ENCODE data around the gene ACP1.
A peak's percentile ranks its signal among the peaks of the same experiment; 100 is the strongest.

ACP1 gene

DNA sequence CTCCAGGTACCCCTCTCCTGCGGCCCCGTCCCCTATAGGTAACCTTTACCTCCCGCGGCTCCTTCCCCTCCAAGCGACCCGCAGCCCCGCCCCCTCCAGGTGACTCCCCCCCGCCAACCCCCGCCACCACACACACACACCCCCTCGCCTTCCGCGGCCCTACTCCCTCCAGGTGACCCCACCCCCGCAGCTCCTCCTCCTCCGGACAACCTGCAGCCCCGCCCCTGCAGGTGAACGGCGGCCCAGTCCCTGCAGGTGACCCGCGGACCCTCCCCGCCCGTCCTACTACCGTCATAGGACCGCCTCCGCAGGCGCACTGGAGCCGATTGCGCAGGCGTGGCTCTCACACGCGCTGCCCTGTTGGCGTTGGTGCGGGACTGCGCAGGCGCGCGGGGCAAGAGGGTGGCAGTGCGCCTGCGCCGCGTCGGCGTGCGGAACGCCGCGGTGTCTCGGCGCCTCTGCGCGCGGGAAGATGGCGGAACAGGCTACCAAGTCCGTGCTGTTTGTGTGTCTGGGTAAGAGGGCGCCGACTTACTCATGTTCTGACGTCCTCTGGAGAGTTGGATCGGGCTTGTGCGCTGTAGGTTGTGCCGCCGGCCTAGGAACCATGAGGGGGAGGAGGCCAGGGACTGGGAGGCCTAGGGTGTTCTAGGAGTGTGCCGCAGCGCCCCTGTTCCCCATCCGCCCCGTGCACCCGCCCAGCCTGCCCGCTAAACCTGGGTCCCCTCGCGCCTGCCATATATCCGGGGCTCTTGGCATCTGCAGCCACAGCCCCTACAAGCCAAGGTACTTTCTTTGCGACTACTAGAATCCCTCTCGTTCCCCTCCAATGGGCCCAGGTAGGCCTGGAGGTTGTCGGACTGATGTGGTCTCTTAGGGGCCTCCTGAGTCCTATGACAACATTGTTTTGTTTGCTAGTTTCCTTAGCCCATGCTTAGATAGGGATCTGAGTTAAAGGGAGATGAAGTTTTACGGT lies at the start of gene ACP1:
Gene ACP1 (plus strand): TSS at position 455 of the 976 bp plus-strand sequence. CDS start 18 bp downstream, at position 473.
- peak; percentile 93 for DNase-seq

DNA sequence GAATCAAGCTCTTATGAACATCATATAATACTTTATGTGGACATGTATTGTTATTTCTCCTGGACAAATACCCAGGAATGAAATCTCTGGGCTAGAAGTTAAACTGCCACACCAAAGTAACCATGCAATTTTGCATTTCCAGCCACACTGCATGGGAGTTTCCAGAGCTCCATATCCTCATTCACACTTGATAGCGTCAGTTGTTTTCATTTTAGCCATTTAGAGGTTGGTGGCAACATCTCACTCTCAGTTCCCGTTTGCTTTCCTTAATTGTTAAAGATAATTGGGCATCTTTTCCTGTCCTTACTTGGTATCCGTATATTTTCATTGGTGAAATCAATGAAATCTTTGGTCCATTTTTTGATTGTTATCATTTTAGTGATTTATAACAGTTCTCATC lies 48.7 kb upstream of the ACP1 start:
- DNase-seq, result no peak

DNA sequence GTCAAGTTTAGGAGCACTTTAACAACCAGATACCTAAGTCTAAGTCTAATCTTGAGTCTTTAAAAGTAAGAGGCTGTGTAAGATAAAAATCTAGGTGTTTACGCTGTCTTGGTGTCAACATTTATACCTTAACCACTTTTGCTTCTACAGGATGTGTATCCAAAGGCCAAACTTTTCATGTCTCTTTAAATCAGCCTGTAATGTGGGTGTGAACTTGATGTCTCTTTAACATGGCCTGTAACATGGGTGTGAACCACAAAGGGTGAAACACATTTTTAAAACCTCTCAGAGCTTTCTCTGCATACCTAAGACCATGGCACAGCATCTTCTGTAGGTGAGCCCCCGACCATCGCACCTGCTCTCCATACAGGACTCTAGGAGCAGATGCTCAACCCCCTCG lies 41.3 kb upstream of the ACP1 start:
- no peak for DNase-seq

DNA sequence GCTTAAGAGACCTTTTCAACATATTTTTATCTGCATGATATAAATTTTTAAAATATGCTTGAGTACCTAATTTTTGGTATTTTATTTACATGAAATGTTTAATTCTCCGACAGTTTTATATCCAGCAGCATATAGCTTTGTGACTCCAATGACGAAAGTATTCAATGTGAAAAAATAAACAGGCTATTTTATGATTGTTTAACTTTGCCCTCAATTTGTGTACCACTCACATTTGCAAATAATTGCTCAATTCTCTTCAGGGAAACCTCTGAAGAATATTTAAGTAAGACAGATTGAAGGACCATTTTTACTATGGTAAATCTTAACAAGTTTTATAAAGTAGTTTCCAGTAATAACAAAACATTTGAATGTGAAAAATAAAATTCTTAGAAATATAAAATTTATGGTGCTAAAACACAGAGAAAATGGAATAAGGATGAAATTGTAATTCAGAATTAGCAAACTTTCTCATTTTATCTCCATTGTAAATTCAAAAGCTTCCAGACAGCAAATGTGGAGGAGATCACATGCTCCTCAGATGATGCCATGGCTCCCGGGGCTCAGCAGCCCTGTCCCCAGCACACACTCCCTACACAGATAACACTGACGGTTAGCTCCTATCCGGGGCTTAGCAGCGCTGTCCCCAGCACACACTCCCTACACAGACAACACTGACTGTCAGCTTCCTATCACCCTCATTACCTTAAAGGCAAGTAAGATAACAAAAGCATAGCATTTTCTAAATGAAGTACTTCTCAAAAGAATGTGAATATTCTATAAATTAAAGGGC lies 40.6 kb upstream of the ACP1 start:
- peak; percentile 63 for DNase-seq

DNA sequence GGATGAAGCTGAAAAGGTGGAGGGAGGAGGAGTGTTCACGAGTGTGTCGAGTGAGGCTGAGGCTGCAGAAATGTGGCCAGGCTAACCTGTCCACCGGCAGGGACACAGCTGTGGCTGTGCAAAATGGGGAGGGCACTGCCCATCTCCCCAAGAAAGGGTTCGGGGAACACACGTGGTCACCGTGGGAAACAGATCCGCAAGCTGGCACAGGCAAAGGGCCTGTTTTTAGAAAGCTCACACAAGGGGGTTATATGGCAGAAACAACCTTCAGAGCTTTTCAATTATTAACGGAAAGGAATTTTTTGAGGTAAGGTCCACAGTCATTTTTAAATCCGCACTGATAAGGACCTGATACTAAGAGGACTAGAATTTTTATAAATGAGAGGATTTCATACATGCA lies 36.6 kb upstream of the ACP1 start:
- no peak for DNase-seq

DNA sequence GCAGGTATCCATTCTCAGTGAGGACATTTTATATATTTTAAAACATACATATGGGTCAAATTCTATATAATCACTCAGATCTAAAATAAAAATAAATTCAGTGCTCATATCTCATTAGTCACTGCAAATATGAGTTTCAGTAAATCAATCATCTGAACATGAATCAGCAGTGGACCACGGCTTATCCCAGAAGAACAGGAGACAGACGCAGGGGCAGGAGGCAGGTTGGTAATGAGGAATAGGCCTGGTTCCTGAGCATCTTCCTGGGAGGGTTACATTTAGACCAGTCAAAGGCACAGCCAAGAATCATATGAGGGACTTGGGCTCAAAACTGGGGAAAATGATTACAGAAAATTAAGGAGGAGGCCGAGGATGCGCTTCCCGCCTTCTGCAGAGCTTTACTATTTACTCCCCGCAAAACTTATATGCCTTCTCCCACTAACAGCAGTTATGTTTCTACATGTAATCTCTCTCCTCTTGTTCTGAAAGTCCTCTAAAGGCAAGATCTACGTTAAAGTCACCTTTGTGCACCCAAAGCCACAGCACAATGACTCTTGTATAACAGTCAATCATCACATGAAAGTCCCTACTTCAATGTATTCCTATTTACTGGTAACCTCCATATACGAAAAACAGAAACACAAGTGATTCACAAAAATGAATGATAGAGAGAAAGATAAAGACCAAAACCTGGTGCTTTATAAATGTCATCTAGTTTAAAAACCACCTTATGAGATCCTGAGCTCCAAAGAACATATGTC lies 36.0 kb upstream of the ACP1 start:
- DNase-seq, result no peak

DNA sequence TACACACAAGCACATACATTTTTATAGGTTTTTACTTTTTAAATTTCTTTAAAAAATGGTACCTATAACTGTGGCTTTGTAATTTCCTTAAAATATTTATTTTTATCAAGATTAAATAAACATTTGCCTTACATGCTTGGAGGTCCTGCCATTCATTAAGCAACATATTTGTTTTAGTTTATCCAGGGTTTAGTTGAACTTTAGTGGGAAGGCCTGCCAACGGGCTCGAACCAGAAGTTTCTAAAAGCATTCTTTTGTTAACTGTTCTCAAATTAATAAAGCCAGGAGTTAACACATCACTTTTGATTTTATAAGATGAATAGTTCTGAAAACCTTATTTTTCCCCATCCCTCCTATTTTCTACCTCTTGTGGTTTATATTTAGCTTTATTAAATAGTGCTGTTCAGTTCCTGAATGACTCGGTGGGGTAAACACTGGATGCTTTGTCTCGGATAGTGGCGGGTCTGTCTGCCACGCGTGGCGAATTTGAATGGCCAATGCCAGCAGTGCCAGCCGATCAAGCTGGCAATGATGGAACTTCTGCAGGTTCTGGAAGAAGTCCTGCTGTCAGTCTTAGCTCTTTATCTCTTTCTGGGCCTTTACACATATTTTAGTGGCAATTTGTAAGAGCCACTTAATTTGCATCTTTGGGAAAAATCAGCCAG lies 33.1 kb upstream of the ACP1 start:
- DNase-seq, result no peak

DNA sequence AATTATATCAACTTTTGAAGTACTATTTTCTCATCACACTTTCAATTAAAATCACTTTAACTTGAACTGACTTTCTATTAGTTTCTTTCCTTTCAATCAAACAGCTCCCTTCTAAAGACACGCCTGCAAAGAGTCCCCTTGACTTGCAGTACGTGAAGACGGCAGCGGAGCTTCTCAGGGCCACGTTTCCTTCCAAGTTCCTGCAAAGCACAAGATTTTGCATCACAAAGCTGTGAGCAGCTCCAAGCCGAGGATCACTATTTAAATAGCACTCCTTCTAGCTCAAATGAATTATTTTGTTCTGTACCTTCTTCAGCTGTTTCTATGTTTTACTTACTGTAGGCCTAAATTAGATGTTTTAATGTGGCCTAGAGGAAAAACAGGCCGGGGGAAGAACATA lies 31.7 kb upstream of the ACP1 start:
- DNase-seq, result no peak

DNA sequence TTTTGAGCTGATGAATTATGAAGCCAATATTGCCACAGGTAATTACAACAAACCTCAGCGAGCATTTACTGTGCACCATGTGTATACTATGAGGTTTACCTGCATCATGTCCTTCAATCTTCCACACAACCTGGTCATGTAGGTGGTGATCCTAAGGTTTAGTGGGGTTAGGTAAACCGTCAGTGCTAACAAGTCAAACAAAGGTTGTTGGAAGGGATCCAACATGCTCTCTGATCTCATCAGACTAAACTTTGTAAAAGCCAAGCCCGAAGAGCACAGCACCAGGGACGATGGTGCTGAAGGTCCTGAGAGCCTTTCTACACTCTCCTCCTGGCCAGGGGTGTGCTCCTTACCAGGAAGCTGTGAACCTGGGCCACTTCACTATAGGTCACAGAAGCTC lies 30.3 kb upstream of the ACP1 start:
- no peak for DNase-seq

DNA sequence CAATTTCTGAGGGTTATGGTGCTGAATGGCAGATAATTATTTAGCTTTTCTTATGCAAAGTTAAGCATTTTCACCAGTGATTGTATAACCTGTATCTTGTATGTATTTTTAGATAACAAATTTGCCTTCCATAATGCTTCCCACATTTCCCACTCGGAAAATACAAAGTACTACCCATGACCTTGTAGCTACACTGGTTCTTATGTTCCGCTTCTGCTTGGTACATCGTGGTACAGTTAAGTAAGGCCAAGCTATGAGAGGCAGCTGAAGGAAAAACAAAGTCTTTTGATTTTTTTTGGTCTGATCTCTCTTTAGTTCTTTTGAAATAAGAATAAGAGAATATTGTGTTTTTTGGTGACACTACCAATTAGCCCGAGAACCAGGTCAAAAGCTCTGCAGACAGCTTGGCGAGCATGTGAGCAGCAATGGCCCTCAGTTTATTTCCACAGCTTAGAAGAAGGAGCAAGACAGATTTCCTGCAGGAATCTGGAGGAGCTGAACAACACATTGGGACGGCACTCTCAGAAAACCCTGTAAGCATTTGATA lies 27.7 kb upstream of the ACP1 start:
- DNase-seq, result no peak

DNA sequence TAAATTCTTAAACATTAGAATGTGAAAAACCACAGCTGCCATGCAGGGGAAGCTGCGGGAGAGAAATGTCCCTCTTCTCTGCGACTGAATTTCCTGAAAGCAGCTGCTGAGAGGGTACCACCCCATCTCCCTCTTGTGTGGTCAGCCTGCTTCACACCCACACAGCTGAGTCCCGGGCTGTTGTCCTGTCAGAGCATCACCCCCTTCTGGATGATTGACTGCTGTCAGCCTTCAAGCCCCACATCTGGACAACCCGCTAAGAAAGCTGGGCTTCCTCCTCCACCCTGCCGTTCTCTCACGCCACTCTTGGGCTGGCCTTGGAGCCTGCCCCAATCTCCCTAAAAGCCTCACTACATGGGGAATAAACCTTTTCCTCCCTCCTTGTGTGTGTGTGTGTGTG lies 26.9 kb upstream of the ACP1 start:
- no peak for DNase-seq

DNA sequence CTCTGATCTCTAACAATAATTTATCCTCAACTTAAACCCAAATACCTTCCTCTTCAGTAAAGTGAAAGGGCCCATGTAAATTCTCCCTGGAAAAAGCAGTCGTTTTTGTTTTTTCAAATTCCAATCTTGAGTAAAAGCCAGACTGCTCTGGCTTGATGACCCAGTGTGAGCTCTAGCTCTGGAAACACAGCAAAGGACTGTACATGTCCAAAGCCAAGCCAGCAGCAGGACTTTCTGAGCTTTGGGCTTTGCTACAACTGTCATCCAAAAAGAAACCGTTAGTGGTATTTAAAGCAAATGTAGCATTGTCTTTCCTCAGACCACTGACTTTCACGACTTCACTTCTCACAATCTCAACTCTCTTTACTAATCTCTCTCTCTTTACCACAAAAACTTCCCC lies 26.3 kb upstream of the ACP1 start:
- no peak for DNase-seq

DNA sequence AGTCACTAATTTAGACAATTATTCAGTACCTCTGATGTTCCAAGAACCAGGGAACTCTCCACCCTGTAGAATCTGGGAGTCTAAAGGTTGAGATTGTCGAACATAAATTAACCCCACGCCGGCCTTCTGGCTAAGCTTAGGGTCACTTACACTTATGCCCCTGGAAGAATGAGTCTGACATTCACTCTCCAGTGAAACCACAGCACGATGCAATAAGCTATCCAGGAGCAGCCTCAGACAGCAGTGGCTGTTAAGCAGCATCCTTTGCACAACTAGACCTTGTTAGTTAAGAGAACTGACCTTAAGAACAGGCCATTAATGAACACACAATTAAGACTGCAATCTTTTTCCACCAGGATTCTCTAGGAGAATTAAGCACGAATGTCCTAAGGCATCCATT lies 25.9 kb upstream of the ACP1 start:
- DNase-seq, result no peak

DNA sequence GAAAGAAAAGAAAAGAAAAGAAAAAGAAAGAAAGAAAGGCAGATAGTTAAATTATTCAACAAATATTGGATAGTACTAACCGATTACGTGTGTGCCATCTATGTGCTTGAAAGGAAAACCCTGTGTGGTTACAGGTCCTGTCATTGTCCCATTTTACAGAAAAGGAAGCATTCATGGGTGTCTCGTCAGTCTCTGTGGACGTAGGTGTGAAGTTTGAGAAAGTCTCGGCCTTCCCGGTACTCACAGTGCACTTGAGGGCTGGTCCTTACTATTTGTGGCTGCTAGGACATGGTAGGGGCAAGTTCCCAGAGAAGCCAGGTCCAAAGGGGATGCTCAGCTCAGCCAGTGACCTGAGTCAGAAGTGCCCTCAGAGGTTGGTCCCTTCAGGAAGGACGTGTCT lies 20.2 kb upstream of the ACP1 start:
- no peak for DNase-seq

DNA sequence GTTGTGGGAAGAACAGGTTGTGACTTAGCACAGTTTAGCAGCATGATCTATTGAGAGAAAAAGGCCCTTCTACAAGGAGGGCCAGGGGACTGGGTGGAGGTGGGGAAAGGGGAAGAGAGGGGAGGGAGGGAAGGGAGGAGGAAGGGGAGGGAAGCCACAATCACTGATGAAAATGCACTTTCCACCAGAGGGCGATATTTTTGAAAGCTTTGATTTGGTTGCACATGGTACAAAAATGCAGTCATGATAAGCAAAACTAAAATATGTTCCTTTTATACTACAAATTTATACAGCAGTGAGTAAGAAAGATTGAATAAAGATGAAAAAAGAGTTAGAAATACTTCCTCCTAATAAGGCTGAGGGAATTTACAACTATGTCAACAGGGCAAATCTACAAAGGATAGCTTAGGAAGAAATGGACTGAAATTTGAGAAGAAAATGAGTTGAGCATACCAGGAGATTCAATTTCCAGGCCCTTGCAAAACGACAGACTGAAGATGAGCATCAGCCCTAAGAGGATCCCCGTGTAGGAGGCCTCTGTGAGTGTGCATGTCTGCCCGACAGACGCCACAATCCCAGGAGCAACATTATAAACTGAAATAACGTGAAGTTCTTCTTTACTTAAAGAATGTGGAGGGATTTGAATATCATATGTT lies 18.1 kb upstream of the ACP1 start:
- DNase-seq, result peak; percentile 66

DNA sequence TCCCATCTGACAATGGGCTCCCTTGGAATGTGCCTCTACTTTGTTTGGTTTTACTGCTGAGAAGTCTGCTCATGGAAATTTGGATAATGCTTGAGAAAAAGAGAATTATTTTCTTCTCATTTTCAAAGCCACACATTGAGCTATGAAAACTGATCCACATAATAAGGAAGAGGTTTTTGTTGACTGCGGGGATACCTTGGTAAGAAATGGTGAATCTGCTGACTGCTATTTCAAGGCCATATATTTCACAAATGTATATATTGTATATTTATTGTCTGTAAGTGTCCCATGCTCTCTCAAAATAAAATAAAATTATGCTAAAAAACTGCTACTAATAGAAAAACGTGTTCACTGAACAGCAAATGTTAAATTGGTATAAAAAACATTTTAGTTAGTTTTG lies 16.0 kb upstream of the ACP1 start:
- DNase-seq, result no peak

DNA sequence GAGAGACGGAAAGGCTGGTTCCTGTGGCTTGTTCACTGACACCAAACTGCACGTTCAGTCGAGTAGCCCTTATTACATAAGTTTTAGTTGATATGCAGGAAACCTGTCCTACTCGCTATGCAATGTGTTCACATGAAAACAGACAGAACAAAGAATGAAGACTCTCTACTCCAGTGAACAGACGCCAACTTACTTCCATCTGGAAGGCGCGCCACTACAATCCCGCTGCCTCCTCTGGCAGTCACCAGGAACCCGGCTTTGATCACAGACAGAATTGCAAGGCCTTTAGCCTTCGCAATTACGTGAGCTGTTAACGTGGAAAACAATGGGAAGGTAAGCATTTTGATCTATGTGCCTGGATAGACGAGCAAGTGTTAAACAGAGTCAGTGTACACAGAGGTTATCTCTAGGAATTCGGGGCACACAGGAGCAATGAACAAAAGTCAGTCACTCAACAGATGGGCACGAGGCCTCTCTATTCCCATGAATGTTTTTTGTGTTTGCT lies 15.2 kb upstream of the ACP1 start:
- no peak for DNase-seq

DNA sequence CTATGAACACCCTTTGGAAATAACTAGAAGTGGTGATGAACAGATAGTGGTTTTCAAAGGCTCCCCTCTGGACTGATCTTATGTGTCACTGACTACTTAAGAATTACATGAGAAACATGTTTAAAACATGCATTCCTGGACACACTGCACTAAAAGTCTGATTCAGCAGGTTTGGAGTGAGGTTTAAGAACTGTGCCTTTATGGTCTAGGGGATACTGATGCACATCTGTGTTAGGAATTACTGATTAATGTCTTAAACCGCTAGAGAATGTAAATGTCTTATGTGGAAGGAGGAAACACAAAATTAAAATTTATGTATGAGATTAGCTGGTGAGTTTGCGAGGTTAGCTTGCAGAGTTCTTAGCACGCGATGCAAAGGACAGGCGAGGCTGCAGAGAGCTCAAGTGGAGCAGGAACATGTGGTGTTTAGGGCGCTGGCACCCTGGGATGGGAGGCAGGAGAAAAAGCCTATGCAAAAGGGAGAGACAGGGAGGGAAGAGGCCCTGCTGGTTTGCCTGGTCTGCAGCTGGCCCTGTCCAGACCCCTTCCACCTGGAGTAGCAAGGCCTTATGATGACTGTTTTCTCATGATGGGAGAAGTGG lies 12.6 kb upstream of the ACP1 start:
- DNase-seq, result no peak

DNA sequence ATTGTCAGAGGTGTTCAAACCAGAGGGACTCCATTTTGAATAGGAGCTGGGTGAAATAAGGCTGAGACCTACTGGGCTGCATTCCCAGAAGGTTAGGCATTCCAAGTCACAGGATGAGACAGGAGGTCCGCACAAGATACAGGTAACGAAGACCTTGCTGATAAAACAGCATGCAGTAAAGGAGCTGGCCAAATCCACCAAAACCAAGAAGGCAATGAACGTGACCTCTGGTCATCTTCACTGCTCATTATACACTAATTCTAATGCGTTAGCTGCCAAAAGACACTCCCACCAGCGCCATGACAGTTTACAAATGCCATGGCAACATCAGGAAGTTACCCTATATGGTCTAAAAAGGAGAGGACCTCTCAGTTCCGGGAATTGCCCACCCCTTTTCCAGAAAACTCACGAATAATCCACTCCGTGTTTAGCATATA lies 11.5 kb upstream of the ACP1 start:
- no peak for DNase-seq

DNA sequence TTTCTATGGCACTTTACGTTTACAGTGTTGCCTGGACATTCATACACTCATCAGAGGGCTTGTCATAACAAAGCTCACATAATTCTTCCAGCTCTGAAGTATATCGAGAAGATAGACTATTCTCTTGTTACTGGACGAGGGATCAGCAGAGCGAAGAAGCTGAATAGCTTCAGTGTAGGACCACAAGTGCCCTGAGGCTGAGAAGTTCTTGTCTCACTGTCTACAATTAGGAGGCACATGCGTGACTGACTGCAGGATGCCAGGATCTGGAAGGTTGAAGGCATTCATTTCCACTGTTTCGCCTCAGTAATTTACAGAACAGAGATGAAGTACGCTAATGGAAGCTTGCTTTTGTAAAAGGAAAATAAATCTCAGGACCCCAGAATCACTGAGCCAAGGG lies 10.5 kb upstream of the ACP1 start:
- no peak for DNase-seq

DNA sequence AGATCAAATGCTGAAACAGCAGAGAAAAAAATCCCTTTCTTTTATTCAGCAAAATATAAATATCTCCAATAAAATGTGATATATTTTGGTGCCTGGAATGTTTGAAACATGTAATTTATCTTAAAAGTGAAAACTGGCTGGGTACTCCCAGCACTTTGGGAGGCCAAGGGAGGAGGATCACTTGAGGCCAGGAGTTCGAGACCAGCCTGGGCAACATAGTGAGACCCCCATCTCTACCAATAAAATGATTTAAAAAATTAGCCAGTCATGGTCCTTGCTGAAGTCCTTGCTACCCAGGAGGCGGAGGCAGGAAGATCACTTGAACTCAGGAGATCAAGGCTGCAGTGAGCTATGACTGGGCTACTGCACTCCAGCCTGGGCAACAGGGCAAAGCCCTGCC lies 9.6 kb upstream of the ACP1 start:
- DNase-seq, result no peak
